Calu3 (cell line): ENCODE measurements around the gene DDX18. TPM values are rescaled to one million over a fixed set of nuclear protein-coding genes. Genes with fewer than 3 reads are reported as not detected.

Source experiments
- BruUV-seq: library from RNA; stranded (reverse); fragments of 400-500 nt; replicated peaks from 2 replicates; lab custom pipeline; 2021; lab: Mats Ljungman, UMichigan
- CTCF ChIA-PET: fragments of 300-600 bp; sonication (Branson Sonifier 250); formaldehyde crosslinking; loops from one replicate; lab custom pipeline; 2022; ENCODE audit warnings: antibody characterized with exemption; lab: Charles Lee
- DNase-seq: peaks from one replicate; pipeline ENCODE4 v3.0.0; 2022
- H3K27ac Mint-ChIP-seq: one replicate; pipeline ENCODE4 v1.8.0; 2022; ENCODE audit warnings: mixed read lengths; ENCODE audit not compliant: unreplicated experiment
- H3K27me3 Mint-ChIP-seq: one replicate; pipeline ENCODE4 v1.8.0; 2022; ENCODE audit warnings: mixed read lengths; ENCODE audit not compliant: unreplicated experiment
- H3K36me3 Mint-ChIP-seq: one replicate; pipeline ENCODE4 v1.8.0; 2022; ENCODE audit warnings: mild to moderate bottlenecking, moderate library complexity, mixed read lengths; ENCODE audit not compliant: insufficient read depth, unreplicated experiment
- H3K4me1 Mint-ChIP-seq: one replicate; pipeline ENCODE4 v1.8.0; 2022; ENCODE audit warnings: mild to moderate bottlenecking, low read depth, mixed read lengths; ENCODE audit not compliant: unreplicated experiment
- H3K4me3 Mint-ChIP-seq: one replicate; pipeline ENCODE4 v1.8.0; 2022; ENCODE audit warnings: mild to moderate bottlenecking, low read depth, moderate library complexity, mixed read lengths; ENCODE audit not compliant: unreplicated experiment
- H3K9me3 Mint-ChIP-seq: one replicate; pipeline ENCODE4 v1.8.0; 2022; ENCODE audit warnings: low read depth, mixed read lengths; ENCODE audit not compliant: unreplicated experiment
- CTCF ChIP-seq: fragments of 200-600 bp; IDR thresholded peaks from one replicate; pipeline ENCODE4 v1.8.0; 2022; ENCODE audit warnings: antibody characterized with exemption; ENCODE audit not compliant: unreplicated experiment
- intact Hi-C: fragments of 100-400 bp; cut with micrococcal nuclease; formaldehyde crosslinking; loops from one replicate; pipeline ENCODE4 v1.10.0; 2022; ENCODE audit not compliant: unreplicated experiment
- total RNA-seq: library from RNA; stranded (reverse); gene quantifications from 2 replicates; pipeline ENCODE4 v1.2.3, GENCODE V29; 2022

The DDX18 gene
- total RNA-seq, 1 experiment from 2014 or later = 114 TPM

GRCh38 chr2:117854610-117855009, 40.1 kb downstream of the DDX18 start:
- intact Hi-C loops = no loop called here
- Mint-ChIP-seq H3K4me1 (peaks cover 13% of the 10 kb centered on the region), H3K27me3 (peaks cover 48% of the 10 kb centered on the region), H3K27ac (no peak overlapping the region), H3K9me3 (no peaks in the 10 kb centered on the region), H3K36me3 (no peaks in the 10 kb centered on the region), H3K4me3 (no peak overlapping the region)
- no peak for TF ChIP-seq CTCF
- CTCF ChIA-PET = no interaction called here
- BruUV-seq = no TSS peak
- no peak for DNase-seq

GRCh38 chr2:117855886-117856285, 41.4 kb downstream of the DDX18 start:
- BruUV-seq = no TSS peak
- CTCF ChIA-PET = interaction anchor here (0.7 kb wide), 1 partner anchor 1186 kb away, joined by 3 read pairs; no protein-coding TSS in a partner anchor
- Mint-ChIP-seq H3K9me3 (no peaks in the 10 kb centered on the region), H3K27ac (no peak overlapping the region), H3K36me3 (no peaks in the 10 kb centered on the region), H3K4me1 (peaks cover 13% of the 10 kb centered on the region), H3K27me3 (peaks cover 35% of the 10 kb centered on the region), H3K4me3 (no peak overlapping the region)
- TF ChIP-seq CTCF = no peak
- no peak for DNase-seq
- intact Hi-C loops = no loop called here

- Mint-ChIP-seq H3K4me1 (peaks cover 13% of the 10 kb centered on the region), H3K36me3 (no peaks in the 10 kb centered on the region), H3K27me3 (peaks cover 28% of the 10 kb centered on the region), H3K27ac (no peak overlapping the region), H3K4me3 (no peak overlapping the region), H3K9me3 (no peaks in the 10 kb centered on the region)
- CTCF ChIA-PET = interaction anchor here (0.6 kb wide), 1 partner anchor 42 kb away, joined by 3 read pairs; the partner anchor contains the start of gene DDX18
- intact Hi-C loops = no loop called here
- DNase-seq = peak; percentile 21
- no peak for TF ChIP-seq CTCF
- BruUV-seq = no TSS peak
Observed at GRCh38 chr2:117856415-117857210, 42.1 kb downstream of the DDX18 start.

- intact Hi-C loops = no loop called here
- no peaks in the 10 kb centered on the region for H3K9me3 Mint-ChIP-seq
- BruUV-seq = no TSS peak
- no peak for DNase-seq
- TF ChIP-seq CTCF = no peak
- H3K4me1 Mint-ChIP-seq = peaks cover 13% of the 10 kb centered on the region
- peaks cover 18% of the 10 kb centered on the region for H3K27me3 Mint-ChIP-seq
- no peak overlapping the region for H3K4me3 Mint-ChIP-seq
- CTCF ChIA-PET = no interaction called here
- H3K36me3 Mint-ChIP-seq = no peaks in the 10 kb centered on the region
- no peak overlapping the region for H3K27ac Mint-ChIP-seq
Observed at GRCh38 chr2:117858336-117858735, 43.8 kb downstream of the DDX18 start.
